Stimulated activated CD8-positive, alpha-beta memory T cell treated with anti-CD3 and anti-CD28 coated beads, Interleukin-7, amount 100 ng/mL, for 48 hours (primary cell): ENCODE measurements around the gene CAV3.

Experiments used
- DNase-seq, 2 donors: peaks; one replicate each; pipeline ENCODE4 v3.0.0-alpha.2; 2020; ENCODE audit warnings: low read depth in 1 of 2; ENCODE audit errors: extremely low read depth in 1 of 2

The CAV3 gene

GRCh38 chr3:8784676-8785435, 51.3 kb downstream of the CAV3 start:
- DNase-seq, result no peak

GRCh38 chr3:8790529-8790928, 56.9 kb downstream of the CAV3 start:
- DNase-seq, result no peak

GRCh38 chr3:8793242-8793641, 59.6 kb downstream of the CAV3 start:
- no peak for DNase-seq

GRCh38 chr3:8794247-8794646, 60.6 kb downstream of the CAV3 start:
- no peak for DNase-seq
